ENCODE results near the gene CAPN13.

CAPN13 gene, protein sequence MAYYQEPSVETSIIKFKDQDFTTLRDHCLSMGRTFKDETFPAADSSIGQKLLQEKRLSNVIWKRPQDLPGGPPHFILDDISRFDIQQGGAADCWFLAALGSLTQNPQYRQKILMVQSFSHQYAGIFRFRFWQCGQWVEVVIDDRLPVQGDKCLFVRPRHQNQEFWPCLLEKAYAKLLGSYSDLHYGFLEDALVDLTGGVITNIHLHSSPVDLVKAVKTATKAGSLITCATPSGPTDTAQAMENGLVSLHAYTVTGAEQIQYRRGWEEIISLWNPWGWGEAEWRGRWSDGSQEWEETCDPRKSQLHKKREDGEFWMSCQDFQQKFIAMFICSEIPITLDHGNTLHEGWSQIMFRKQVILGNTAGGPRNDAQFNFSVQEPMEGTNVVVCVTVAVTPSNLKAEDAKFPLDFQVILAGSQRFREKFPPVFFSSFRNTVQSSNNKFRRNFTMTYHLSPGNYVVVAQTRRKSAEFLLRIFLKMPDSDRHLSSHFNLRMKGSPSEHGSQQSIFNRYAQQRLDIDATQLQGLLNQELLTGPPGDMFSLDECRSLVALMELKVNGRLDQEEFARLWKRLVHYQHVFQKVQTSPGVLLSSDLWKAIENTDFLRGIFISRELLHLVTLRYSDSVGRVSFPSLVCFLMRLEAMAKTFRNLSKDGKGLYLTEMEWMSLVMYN

GRCh38 chr2:30807249-30807648 is at the start of gene CAPN13:
CAPN13 (minus strand) TSS chr2:30807446; CDS start chr2:30787325, 20,121 bp downstream.
- no peak for DNase-seq

- DNase-seq, result no peak
Observed at GRCh38 chr2:30847841-30848240, 40.6 kb upstream of the CAPN13 start.

- no peak for DNase-seq
Observed at GRCh38 chr2:30847329-30847728, 40.1 kb upstream of the CAPN13 start.

DNA sequence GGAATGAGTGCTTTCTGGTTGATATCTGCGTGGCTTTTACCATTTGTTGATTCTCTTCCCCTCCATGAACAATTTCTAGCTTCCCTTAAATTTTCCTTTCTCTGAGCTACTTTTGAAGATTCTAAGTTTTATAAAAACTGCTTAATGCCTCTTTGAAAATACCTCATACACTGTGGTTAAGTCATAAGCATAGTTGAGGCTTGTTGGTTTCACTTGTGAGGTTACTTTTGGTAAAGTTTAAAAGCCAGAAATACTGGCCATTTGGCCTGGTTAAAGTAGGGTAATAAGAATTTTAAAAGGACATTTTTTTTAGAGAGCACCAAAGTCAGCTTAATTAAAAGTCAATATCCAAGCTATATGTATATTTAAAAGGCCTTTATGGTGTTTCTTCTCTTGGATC is 21.3 kb upstream of the CAPN13 start:
- no peak for DNase-seq

GRCh38 chr2:30826916-30827315 is 19.7 kb upstream of the CAPN13 start:
- no peak for DNase-seq

DNA sequence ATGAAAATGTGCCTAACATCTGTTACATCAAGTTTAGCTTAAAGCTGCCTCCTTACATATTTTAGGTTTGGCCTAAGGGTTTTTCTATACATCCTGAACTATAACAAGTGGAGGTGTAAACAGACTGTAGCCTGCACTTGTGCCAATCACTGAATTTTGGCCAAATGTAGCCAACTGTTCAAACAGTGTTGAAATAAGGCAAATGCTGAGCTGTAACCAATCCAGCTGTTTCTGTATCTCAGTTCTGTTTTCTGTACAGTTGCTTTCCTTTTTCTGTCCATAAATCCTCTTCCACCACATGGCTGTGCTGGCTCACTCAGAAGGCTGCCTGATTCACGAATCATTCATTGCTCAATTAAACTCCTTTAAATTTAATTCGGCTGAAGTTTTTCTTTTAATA is 19.2 kb upstream of the CAPN13 start:
- DNase-seq, result no peak

DNA sequence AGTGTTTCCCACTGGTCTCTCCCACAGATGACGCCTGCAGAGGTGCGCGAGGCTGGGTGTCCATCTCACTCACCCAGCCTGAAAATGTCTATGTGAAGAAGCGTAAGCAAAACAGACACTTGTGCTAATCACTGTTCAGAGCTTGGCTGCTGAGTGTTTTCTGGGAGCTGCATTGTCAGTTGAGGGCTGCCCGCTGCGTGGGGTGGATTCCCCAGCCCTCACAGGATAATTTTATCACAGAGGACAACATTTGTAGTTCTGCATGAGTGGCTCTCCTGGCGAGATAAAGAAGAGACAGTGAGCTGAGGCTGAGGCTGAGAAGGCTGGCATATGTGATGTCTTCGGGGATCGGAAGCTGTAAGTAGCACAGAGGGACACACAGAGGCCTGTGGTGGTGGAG is 16.2 kb upstream of the CAPN13 start:
- no peak for DNase-seq

- no peak for DNase-seq
Observed at GRCh38 chr2:30821960-30822359, 14.7 kb upstream of the CAPN13 start.

GRCh38 chr2:30820381-30821055 is 13.3 kb upstream of the CAPN13 start:
- no peak for DNase-seq

GRCh38 chr2:30809938-30810337 is 2.7 kb upstream of the CAPN13 start:
- no peak for DNase-seq

- no peak for DNase-seq
Observed at GRCh38 chr2:30808695-30809094, 1.4 kb upstream of the CAPN13 start.

DNA sequence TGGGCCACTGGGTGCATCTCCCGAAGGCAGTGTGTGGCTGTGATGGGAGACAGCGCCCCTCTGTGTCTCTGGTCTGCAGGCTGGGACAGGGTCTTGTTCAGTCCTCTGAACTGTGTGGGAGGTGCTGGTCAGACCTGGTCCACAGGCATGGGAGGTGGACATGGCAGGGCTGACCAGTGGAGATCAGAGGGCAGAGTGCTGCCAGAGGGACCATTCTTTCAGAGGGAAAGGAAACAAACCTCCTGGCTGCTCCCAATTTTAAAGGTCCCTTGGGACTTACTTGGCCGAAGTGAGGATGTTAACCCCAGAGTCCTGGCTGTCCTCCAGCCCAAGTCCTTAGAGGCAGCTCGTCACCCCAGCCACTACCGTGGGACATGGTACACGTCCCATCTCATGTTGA is 4.0 kb downstream of the CAPN13 start:
- no peak for DNase-seq

DNA sequence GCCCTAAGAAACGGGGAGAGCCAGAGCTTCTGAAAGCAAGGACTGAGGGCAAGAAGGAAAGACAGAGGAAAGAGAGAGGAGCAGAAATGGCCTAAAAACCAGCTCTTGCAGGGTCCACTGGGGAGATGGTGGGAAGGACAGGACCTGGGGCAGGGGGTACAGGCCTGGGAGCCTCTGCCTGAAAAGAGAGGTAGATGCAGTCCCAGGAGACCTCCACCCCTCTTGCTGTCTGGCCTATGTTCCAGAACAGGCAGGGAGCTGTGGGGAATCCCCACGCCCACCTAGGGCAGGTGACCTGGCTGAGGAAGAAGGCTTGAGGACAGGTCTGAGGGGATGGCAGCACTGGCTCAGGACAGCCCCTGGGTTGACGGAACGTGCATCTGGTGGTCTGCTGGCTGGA is 4.6 kb downstream of the CAPN13 start:
- DNase-seq, result no peak

DNA sequence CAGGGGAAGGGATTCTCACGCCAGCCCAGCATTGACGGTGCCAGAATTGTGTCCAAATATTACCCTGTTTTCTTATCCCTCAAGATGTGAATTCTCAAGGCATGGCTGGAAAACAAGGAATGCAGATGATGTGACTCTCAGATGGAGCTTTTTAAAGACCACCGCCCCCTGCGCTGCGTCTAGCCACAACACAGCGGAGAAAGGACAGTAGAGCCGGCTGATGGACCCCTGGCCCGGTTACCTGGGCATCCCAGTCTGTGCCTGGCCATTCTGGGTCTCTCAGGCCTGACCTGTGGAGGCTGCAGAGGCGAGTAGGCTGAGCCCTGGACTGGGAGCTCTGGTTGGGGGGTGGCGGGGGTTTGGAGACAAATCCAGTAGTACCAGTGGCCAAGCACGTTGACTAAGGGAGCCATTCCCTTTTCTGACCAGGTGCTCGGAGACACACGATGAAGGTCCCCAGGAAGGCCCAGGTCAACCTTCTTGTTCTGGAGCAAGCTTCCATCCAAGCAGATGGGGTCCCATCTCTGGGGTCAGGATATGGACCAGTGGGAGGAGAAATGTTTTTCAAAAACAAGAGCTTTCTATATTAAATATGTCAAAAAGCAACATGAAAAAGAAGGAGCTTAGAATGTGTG is 5.3 kb downstream of the CAPN13 start:
- DNase-seq, result no peak

DNA sequence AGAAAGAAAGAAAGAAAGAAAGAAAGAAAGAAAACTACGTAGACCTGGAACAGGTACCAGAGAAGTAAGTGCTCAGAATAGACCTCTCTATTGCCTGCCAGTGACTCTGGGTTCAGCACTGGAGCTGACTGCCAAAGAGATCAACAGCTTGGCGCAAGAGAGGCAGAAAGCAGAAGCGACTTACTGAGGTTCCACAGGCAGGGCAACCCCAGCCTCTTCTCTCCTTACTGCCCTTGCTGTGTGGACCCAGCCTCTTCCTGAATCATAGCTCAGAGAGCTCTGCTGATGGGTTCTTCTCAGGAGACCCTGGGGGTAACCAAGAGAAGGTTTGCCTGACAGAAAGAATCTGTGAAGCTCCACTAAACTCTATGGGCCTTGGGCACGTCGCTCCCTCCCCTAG is 7.1 kb downstream of the CAPN13 start:
- DNase-seq, result no peak

GRCh38 chr2:30799366-30799765 is 7.9 kb downstream of the CAPN13 start:
- no peak for DNase-seq

- peak; percentile 7 for DNase-seq
Observed at GRCh38 chr2:30798536-30798991, 8.7 kb downstream of the CAPN13 start.

- no peak for DNase-seq
Observed at GRCh38 chr2:30797381-30798015, 9.7 kb downstream of the CAPN13 start.

- no peak for DNase-seq
Observed at GRCh38 chr2:30796699-30797098, 10.5 kb downstream of the CAPN13 start.

DNA sequence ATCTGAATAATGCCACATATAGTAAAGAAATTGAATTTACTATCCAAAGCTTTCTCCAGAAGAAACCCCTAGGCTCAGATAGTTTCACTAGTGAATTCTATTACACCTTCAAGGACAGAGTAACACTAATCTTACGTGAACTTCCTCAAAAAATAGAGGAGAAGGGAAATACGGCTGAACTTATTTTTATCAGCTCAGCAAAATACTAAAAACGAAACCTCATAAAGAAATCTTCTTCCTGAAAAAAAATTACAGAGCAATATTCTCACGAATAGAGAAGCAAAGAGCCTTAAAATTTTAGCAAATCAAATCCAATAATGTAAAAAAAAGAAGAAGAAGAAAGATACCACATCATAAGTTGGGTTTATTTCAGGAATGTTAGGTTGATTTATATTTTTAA is 14.7 kb downstream of the CAPN13 start:
- DNase-seq, result no peak

GRCh38 chr2:30790879-30791278 is 16.4 kb downstream of the CAPN13 start:
- DNase-seq, result no peak

DNA sequence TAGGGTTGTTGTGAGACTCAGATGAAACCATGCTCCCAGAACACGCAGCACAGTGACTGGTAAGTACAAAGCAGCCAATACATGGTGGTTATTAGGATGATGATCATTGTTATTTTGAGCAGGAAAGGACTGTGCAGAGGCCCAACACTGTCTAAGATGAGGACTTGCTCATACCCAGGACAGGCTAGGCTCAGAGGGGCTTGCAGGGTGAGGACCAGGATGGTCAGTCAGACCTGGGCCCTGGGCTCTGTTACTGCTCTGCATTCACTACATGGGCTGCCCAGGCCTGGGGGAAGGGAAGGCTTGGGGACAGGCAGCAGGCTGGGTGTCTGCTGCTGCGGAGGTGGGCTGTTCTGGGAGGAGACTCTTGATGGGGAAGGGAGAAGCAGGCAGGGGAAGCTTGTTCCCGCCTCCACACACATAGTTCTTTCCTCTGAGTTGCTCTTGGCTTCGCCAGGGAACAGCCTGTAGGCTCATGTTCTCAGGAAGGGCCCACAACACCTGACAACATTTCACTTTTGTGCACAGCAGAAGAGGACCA is 17.5 kb downstream of the CAPN13 start:
- DNase-seq, result no peak
